Neuronal stem cell (in vitro differentiated cells): Measurements from ENCODE around the gene CALHM3.
"Not testable (repeated sequence)": the region's sequence is repeated elsewhere in the genome, so short reads cannot be mapped to it uniquely, and the experiment has no call there.

Experiments used
- DNase-seq: peaks from one replicate; pipeline ENCODE4 v3.0.0-alpha.2; 2013; ENCODE audit warnings: low spot score
- H2AFZ ChIP-seq: one replicate; pipeline ENCODE4 v1.6.1; 2013; ENCODE audit warnings: mild to moderate bottlenecking, low read length, inconsistent platforms
- H2AK5ac ChIP-seq: 2 replicates; pipeline ENCODE4 v1.6.1; 2013; ENCODE audit warnings: low read depth, mild to moderate bottlenecking, inconsistent platforms, low read length, moderate library complexity, mixed read lengths
- H2BK120ac ChIP-seq: 2 replicates; pipeline ENCODE4 v1.6.1; 2013; ENCODE audit warnings: low read depth, mild to moderate bottlenecking, inconsistent platforms, low read length, moderate library complexity, mixed read lengths
- H2BK12ac ChIP-seq: one replicate; pipeline ENCODE4 v1.6.1; 2013; ENCODE audit warnings: low read length, inconsistent platforms
- H2BK15ac ChIP-seq: 2 replicates; pipeline ENCODE4 v1.6.1; 2013; ENCODE audit warnings: mild to moderate bottlenecking, low read length, inconsistent platforms, mixed read lengths
- H2BK5ac ChIP-seq: one replicate; pipeline ENCODE4 v1.6.1; 2013; ENCODE audit warnings: inconsistent platforms, mild to moderate bottlenecking, low read length, moderate library complexity
- H3K14ac ChIP-seq: one replicate; pipeline ENCODE4 v1.6.1; 2013; ENCODE audit warnings: low read length, inconsistent platforms
- H3K18ac ChIP-seq: 2 replicates; pipeline ENCODE4 v1.6.1; 2013; ENCODE audit warnings: low read length, inconsistent platforms
- H3K23ac ChIP-seq: 2 replicates; pipeline ENCODE4 v1.6.1; 2013; ENCODE audit warnings: low read depth, mild to moderate bottlenecking, mixed read lengths, low read length, inconsistent platforms; ENCODE audit not compliant: poor library complexity
- H3K27ac ChIP-seq: replicated peaks from 3 replicates; pipeline ENCODE4 v1.5.1; 2013; ENCODE audit warnings: low read length, inconsistent platforms
- H3K27me3 ChIP-seq, 3 experiments: 2 replicates each; pipeline ENCODE4 v1.6.1; 2013; ENCODE audit warnings: low read length in 3 of 3, mild to moderate bottlenecking in 2 of 3, inconsistent platforms in 1 of 3, low read depth in 1 of 3, mixed read lengths in 1 of 3, moderate library complexity in 1 of 3; ENCODE audit not compliant: control insufficient read depth in 3 of 3, insufficient read depth in 3 of 3
- H3K36me3 ChIP-seq, 2 donors: replicated peaks in 1 of 2; 2 replicates each; pipeline ENCODE4 v1.6.1; 2013; ENCODE audit warnings: low read length in 2 of 2; ENCODE audit not compliant: control insufficient read depth in 2 of 2, insufficient read depth in 2 of 2
- H3K4ac ChIP-seq: 2 replicates; pipeline ENCODE4 v1.6.1; 2013; ENCODE audit warnings: inconsistent platforms, mild to moderate bottlenecking, low read length, moderate library complexity
- H3K4me1 ChIP-seq, 2 donors: 1 replicate in 1 of 2; 2 replicates in 1 of 2; pipeline ENCODE4 v1.6.1; 2013; ENCODE audit warnings: low read length in 2 of 2, low read depth in 1 of 2; ENCODE audit not compliant: control insufficient read depth in 2 of 2, insufficient read depth in 1 of 2
- H3K4me2 ChIP-seq: one replicate; pipeline ENCODE4 v1.6.1; 2013; ENCODE audit warnings: mild to moderate bottlenecking, low read length, inconsistent platforms; ENCODE audit not compliant: insufficient read depth, poor library complexity, severe bottlenecking
- H3K4me3 ChIP-seq, 2 donors: 2 replicates each; pipeline ENCODE4 v1.5.1; 2013; ENCODE audit warnings: low read length in 2 of 2, mild to moderate bottlenecking in 2 of 2, inconsistent platforms in 1 of 2, moderate library complexity in 1 of 2
- H3K79me1 ChIP-seq: one replicate; pipeline ENCODE4 v1.6.1; 2013; ENCODE audit warnings: low read depth, mild to moderate bottlenecking, inconsistent platforms, low read length, moderate library complexity
- H3K9ac ChIP-seq: one replicate; pipeline ENCODE4 v1.6.1; 2013; ENCODE audit warnings: mild to moderate bottlenecking, low read depth, low read length, inconsistent platforms; ENCODE audit not compliant: poor library complexity
- H3K9me3 ChIP-seq, 2 donors: replicated peaks in 1 of 2; 2 replicates each; pipeline versions ENCODE3 to v1.6.1; 2013; ENCODE audit warnings: low read length in 2 of 2, mild to moderate bottlenecking in 2 of 2, inconsistent platforms in 1 of 2, low read depth in 1 of 2, mixed read lengths in 1 of 2, moderate library complexity in 1 of 2; ENCODE audit not compliant: control insufficient read depth in 2 of 2, insufficient read depth in 1 of 2
- H4K8ac ChIP-seq: one replicate; pipeline ENCODE4 v1.6.1; 2013; ENCODE audit warnings: low read depth, mild to moderate bottlenecking, inconsistent platforms, low read length, moderate library complexity
- H4K91ac ChIP-seq: one replicate; pipeline ENCODE4 v1.6.1; 2013; ENCODE audit warnings: low read length, low read depth, mild to moderate bottlenecking, inconsistent platforms; ENCODE audit not compliant: poor library complexity
- WGBS, 2 donors: extraction: QIAGEN DNeasy Blood & Tissue Kit; methylation state at CpG; one replicate each; pipeline ENCODE4 v1.1.7; 2013; ENCODE audit warnings: missing lambda C conversion rate in 2 of 2, mixed read lengths in 1 of 2; ENCODE audit not compliant: insufficient read length in 2 of 2, insufficient replicate concordance in 1 of 2; ENCODE audit errors: extremely low coverage in 2 of 2; 5-methylcytosine and 5-hydroxymethylcytosine counted together

Gene CALHM3

DNA sequence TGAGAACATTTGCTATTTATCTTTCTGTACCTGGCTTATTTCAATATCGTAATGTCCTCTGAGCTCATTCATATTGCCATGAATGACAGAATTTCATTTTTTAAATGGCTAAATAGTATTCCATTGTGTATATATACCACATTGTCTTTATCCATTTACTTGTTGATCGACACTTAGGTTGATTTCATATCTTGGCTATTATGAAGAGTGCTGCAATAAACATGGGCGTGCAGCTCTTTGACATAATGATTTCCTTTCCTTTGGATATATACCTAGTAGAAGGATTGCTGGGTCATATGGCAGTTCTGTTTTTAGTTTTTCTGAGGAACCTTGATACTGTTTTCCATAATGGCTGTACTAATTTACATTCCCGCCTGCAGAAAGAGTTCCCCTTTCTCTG, 44.6 kb upstream of the CALHM3 start:
- Histone ChIP-seq H3K18ac (no peak overlapping the region), H3K27ac (no peak overlapping the region), H4K8ac (no peak overlapping the region), H3K14ac (no peak overlapping the region), H2AK5ac (no peak overlapping the region), H2BK120ac (no peak overlapping the region), H3K9ac (no peak overlapping the region), H3K36me3 (no peaks in the 10 kb centered on the region), H3K4me2 (no peak overlapping the region), H2BK5ac (no peak overlapping the region), H3K9me3 (no peaks in the 10 kb centered on the region), H3K4me1 (no peaks in the 10 kb centered on the region), H2AFZ (no peak overlapping the region), H4K91ac (no peak overlapping the region), H3K27me3 (no peaks in the 10 kb centered on the region), H2BK15ac (no peak overlapping the region), H3K4ac (no peak overlapping the region), H3K23ac (no peak overlapping the region), H3K79me1 (no peaks in the 10 kb centered on the region), H2BK12ac (no peak overlapping the region), H3K4me3 (no peak overlapping the region)
- no peak for DNase-seq
- WGBS, 2 donors = no CpG with 5 or more reads among the region's 4 CpGs

DNA sequence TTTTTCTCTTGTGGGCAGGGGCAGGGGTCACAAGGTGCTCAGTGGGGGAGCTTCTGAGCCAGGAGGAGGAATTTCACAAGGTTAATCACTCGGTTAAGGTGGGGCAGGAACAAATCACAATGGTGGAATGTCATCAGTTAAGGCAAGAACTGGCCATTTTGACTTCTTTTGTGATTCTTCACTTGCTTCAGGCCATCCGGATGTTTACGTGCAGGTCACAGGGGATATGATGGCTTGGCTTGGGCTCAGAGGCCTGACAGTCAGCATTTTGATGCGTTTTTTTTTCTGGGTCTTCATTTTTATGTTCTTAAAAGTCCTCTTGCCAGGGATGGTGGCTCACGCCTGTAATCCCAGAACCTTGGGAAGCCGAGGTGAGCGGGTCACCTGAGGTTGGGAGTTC, 43.0 kb upstream of the CALHM3 start:
- not testable (repeated sequence) for H3K9me3 ChIP-seq, H3K4me1 ChIP-seq, H2BK12ac ChIP-seq, H3K27ac ChIP-seq, H3K9ac ChIP-seq, H3K23ac ChIP-seq, H3K27me3 ChIP-seq, H2BK15ac ChIP-seq, H2BK120ac ChIP-seq, H3K4me3 ChIP-seq, H2AFZ ChIP-seq, H3K4ac ChIP-seq, H4K91ac ChIP-seq, H4K8ac ChIP-seq, H2BK5ac ChIP-seq, H3K36me3 ChIP-seq, H2AK5ac ChIP-seq, H3K14ac ChIP-seq, H3K18ac ChIP-seq, H3K4me2 ChIP-seq, H3K79me1 ChIP-seq, DNase-seq
- WGBS, 2 donors = no CpG with 5 or more reads among the region's 7 CpGs

DNA sequence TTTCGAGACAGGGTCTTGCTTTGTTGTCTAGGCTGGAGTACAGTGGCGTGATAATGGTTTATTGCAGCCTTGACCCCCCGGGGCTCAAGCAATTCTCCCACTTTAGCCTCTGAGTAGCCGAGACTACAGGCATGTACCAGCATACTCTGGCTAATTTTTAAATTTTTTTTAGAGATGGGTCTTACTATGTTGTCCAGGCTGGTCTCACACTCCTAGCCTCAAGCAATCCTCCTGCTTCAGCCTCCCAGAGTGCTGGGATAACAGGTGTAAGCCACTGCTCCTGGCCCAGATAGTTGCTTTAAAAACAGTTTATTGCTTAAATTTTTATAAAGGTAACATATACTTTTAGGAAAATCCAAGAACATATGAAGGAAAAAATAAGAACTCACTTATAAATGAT, 40.8 kb upstream of the CALHM3 start:
- H2BK120ac ChIP-seq = no peak overlapping the region
- H3K27ac ChIP-seq = no peak overlapping the region
- DNase-seq = no peak
- H3K4me1 ChIP-seq = no peaks in the 10 kb centered on the region
- no CpG with 5 or more reads among the region's 4 CpGs for WGBS, 2 donors
- no peak overlapping the region for H2AFZ ChIP-seq
- H2BK15ac ChIP-seq = no peak overlapping the region
- H4K8ac ChIP-seq = no peak overlapping the region
- no peaks in the 10 kb centered on the region for H3K9me3 ChIP-seq
- no peak overlapping the region for H4K91ac ChIP-seq
- H3K36me3 ChIP-seq = no peaks in the 10 kb centered on the region
- no peak overlapping the region for H3K14ac ChIP-seq
- H2AK5ac ChIP-seq = no peak overlapping the region
- no peak overlapping the region for H2BK12ac ChIP-seq
- peaks cover 0 to 2% (median 0%) of the 10 kb centered on the region in 3 experiments for H3K27me3 ChIP-seq
- H3K79me1 ChIP-seq = no peaks in the 10 kb centered on the region
- H3K9ac ChIP-seq = no peak overlapping the region
- H3K23ac ChIP-seq = no peak overlapping the region
- H2BK5ac ChIP-seq = no peak overlapping the region
- H3K18ac ChIP-seq = no peak overlapping the region
- no peak overlapping the region for H3K4me2 ChIP-seq
- H3K4me3 ChIP-seq = no peak overlapping the region
- no peak overlapping the region for H3K4ac ChIP-seq

DNA sequence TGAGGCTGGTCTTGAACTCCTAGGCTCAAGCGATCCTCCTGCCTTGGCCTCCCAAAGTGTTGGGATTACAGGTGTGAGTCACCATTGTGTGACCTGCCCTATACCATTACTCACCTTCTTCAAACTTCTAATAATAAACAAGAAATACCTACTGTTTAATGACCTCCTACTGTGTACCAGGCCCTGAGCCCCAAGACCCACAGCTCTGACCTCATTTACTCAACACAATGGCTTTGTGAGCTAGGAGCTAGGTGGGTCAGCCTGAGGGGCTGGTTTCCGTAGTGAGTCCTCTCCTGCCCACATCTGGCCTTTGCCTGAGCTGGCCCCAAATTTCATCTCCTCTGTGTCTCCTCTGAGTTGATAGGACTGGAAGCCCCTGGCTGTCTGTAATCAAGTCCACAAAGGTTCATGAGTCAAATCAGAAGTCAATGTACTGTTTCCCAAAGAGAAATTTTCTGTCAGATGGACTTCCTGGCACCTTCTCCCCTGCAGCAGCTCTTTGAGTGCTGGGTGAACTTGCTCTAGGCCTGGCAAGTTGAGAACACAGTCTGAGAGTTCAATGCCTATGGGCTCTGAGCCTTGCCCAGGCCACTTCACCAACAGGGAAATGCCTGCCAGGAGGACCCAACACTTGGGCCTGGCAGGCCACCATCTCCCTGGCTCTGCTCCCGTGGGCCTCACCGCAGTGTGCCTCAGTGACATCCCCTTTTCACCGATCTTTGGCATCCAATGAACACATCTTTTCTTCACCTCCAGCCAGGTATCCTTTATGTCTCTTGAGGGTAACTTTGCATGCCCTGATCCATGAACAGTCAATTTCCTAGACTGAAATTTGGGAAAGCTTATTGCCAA, 38.4 kb upstream of the CALHM3 start:
- Histone ChIP-seq H3K4me3 (no peak overlapping the region), H2BK12ac (no peak overlapping the region), H3K27ac (no peak overlapping the region), H4K91ac (no peak overlapping the region), H3K4ac (no peak overlapping the region), H3K79me1 (no peaks in the 10 kb centered on the region), H2AFZ (no peak overlapping the region), H3K27me3 (peaks cover 0 to 2% (median 0%) of the 10 kb centered on the region in 3 experiments), H3K4me1 (no peaks in the 10 kb centered on the region), H4K8ac (no peak overlapping the region), H3K9ac (no peak overlapping the region), H3K23ac (no peak overlapping the region), H3K18ac (no peak overlapping the region), H3K14ac (no peak overlapping the region), H2BK5ac (no peak overlapping the region), H3K36me3 (no peaks in the 10 kb centered on the region), H2AK5ac (no peak overlapping the region), H2BK15ac (no peak overlapping the region), H2BK120ac (no peak overlapping the region), H3K9me3 (no peaks in the 10 kb centered on the region), H3K4me2 (no peak overlapping the region)
- WGBS, 2 donors = no CpG with 5 or more reads among the region's 5 CpGs
- DNase-seq = no peak
